Endodermal cell (in vitro differentiated cells): ENCODE data around the gene PRKAG2. TPM values are rescaled to one million over a fixed set of nuclear protein-coding genes. Genes with fewer than 3 reads are reported as not detected.

Experiments
- DNase-seq: peaks from one replicate; pipeline ENCODE4 v3.0.0-alpha.2; 2017
- H3K27ac ChIP-seq: 2 replicates; pipeline ENCODE4 v1.5.1; 2013; ENCODE audit warnings: mild to moderate bottlenecking, low read depth, low read length, moderate library complexity
- H3K27me3 ChIP-seq: 2 replicates; pipeline ENCODE4 v1.6.1; 2013; ENCODE audit warnings: mild to moderate bottlenecking, low read length, moderate library complexity; ENCODE audit not compliant: insufficient read depth, control insufficient read depth, poor library complexity, severe bottlenecking
- H3K36me3 ChIP-seq: 2 replicates; pipeline ENCODE4 v1.7.0; 2013; ENCODE audit warnings: mild to moderate bottlenecking, low read length, moderate library complexity; ENCODE audit not compliant: control insufficient read depth, insufficient read depth
- H3K4me1 ChIP-seq: one replicate; pipeline ENCODE4 v1.7.0; 2013; ENCODE audit warnings: low read length; ENCODE audit not compliant: control insufficient read depth, insufficient read depth
- H3K4me3 ChIP-seq: 2 replicates; pipeline ENCODE4 v1.5.1; 2013; ENCODE audit warnings: mild to moderate bottlenecking, low read length, moderate library complexity
- H3K9ac ChIP-seq: 2 replicates; pipeline ENCODE4 v1.6.1; 2013; ENCODE audit warnings: mild to moderate bottlenecking, low read length, moderate library complexity; ENCODE audit not compliant: poor library complexity, severe bottlenecking; ENCODE audit errors: extremely low read depth
- H3K9me3 ChIP-seq: 2 replicates; pipeline ENCODE4 v1.6.1; 2013; ENCODE audit warnings: mild to moderate bottlenecking, low read length, moderate library complexity; ENCODE audit not compliant: control insufficient read depth
- H3K27ac Mint-ChIP-seq: 2 replicates; pipeline ENCODE4 v1.8.0; 2020; ENCODE audit warnings: mixed read lengths
- H3K27me3 Mint-ChIP-seq: 2 replicates; pipeline ENCODE4 v1.8.0; 2021; ENCODE audit warnings: mild to moderate bottlenecking, mixed read lengths; ENCODE audit not compliant: insufficient read depth
- H3K36me3 Mint-ChIP-seq: 2 replicates; pipeline ENCODE4 v1.8.0; 2020; ENCODE audit warnings: low read depth, mixed read lengths
- H3K4me1 Mint-ChIP-seq: 2 replicates; pipeline ENCODE4 v1.8.0; 2020; ENCODE audit warnings: mixed read lengths
- H3K4me3 Mint-ChIP-seq: 2 replicates; pipeline ENCODE4 v1.8.0; 2020; ENCODE audit warnings: mild to moderate bottlenecking, moderate library complexity, mixed read lengths
- H3K9me3 Mint-ChIP-seq: 2 replicates; pipeline ENCODE4 v1.8.0; 2020; ENCODE audit warnings: mild to moderate bottlenecking, mixed read lengths
- CTCF ChIP-seq: fragments of 200-600 bp; sonication (generic); conservative IDR thresholded peaks from 2 replicates; pipeline ENCODE4 v1.5.0; 2021; ENCODE audit warnings: antibody characterized with exemption, mild to moderate bottlenecking
- WGBS, 2 experiments: methylation state at CpG; one replicate each; pipeline versions ENCODE4 v1.1.5 to v1.1.7; 2013; ENCODE audit warnings: missing lambda C conversion rate in 2 of 2, mixed read lengths in 1 of 2; ENCODE audit not compliant: insufficient coverage in 1 of 2, insufficient read length in 1 of 2; 5-methylcytosine and 5-hydroxymethylcytosine counted together
- total RNA-seq, 2 donors: library from RNA; stranded (reverse); fragmentation: NEBNext Ultra II Directional in 1 of 2; extraction: Animal tissue kit (Norgen Biotek cat#: 25700) in 1 of 2; gene quantifications; 2 replicates in 1 of 2; 3 replicates in 1 of 2; pipeline ENCODE4 v1.2.1, GENCODE V29; 2021

The PRKAG2 gene
- total RNA-seq, 2 donors from 2014 or later, result 17.2 to 20.7 TPM

GRCh38 chr7:151866761-151867655 lies 9.9 kb downstream of the PRKAG2 start:
- H3K27ac ChIP-seq, result no peak overlapping the region
- H3K27me3 ChIP-seq, result peaks cover under 1% of the 10 kb centered on the region
- 88 to 92% methylated on average over 8 to 18 of the region's 18 CpGs for WGBS, 2 experiments
- peaks cover 19% of the 10 kb centered on the region for H3K27me3 Mint-ChIP-seq
- H3K4me1 ChIP-seq, result no peaks in the 10 kb centered on the region
- H3K36me3 ChIP-seq, result no peaks in the 10 kb centered on the region
- no peak overlapping the region for H3K27ac Mint-ChIP-seq
- H3K9me3 Mint-ChIP-seq, result no peaks in the 10 kb centered on the region
- peaks cover 18% of the 10 kb centered on the region for H3K4me1 Mint-ChIP-seq
- H3K9me3 ChIP-seq, result no peaks in the 10 kb centered on the region
- H3K9ac ChIP-seq, result no peak overlapping the region
- H3K36me3 Mint-ChIP-seq, result no peaks in the 10 kb centered on the region
- H3K4me3 ChIP-seq, result no peak overlapping the region
- DNase-seq, result no peak
- TF ChIP-seq CTCF, result no peak
- H3K4me3 Mint-ChIP-seq, result no peak overlapping the region

- Histone ChIP-seq H3K9ac (no peak overlapping the region), H3K36me3 (no peaks in the 10 kb centered on the region), H3K27ac (no peak overlapping the region), H3K9me3 (no peaks in the 10 kb centered on the region), H3K4me3 (no peak overlapping the region), H3K27me3 (no peaks in the 10 kb centered on the region), H3K4me1 (no peaks in the 10 kb centered on the region)
- H3K36me3 Mint-ChIP-seq, result no peaks in the 10 kb centered on the region
- no peak overlapping the region for H3K27ac Mint-ChIP-seq
- no peak for DNase-seq
- no peak for TF ChIP-seq CTCF
- no peak overlapping the region for H3K4me3 Mint-ChIP-seq
- no peaks in the 10 kb centered on the region for H3K9me3 Mint-ChIP-seq
- peaks cover 9% of the 10 kb centered on the region for H3K27me3 Mint-ChIP-seq
- WGBS, 2 experiments, result 94 to 100% methylated on average over 5 to 7 of the region's 7 CpGs
- H3K4me1 Mint-ChIP-seq, result peaks cover 18% of the 10 kb centered on the region
These were observed 10.9 kb downstream of the PRKAG2 start for GRCh38 chr7:151866028-151866427.

GRCh38 chr7:151865070-151865670 lies 11.7 kb downstream of the PRKAG2 start:
- WGBS, 2 experiments, result 94 to 98% methylated on average over 9 to 16 of the region's 16 CpGs

More at GRCh38 chr7:151865070-151865670, 11.7 kb downstream of the PRKAG2 start:
- Mint-ChIP-seq H3K4me3 (no peak overlapping the region), H3K27me3 (peaks cover 5% of the 10 kb centered on the region), H3K27ac (no peak overlapping the region), H3K9me3 (no peaks in the 10 kb centered on the region), H3K36me3 (no peaks in the 10 kb centered on the region), H3K4me1 (peaks cover 18% of the 10 kb centered on the region)
- DNase-seq, result no peak
- no peak overlapping the region for H3K4me3 ChIP-seq
- H3K27ac ChIP-seq, result no peak overlapping the region
- no peaks in the 10 kb centered on the region for H3K9me3 ChIP-seq
- no peak for TF ChIP-seq CTCF
- H3K9ac ChIP-seq, result no peak overlapping the region
- H3K36me3 ChIP-seq, result no peaks in the 10 kb centered on the region
- H3K27me3 ChIP-seq, result no peaks in the 10 kb centered on the region
- no peaks in the 10 kb centered on the region for H3K4me1 ChIP-seq
